GM08714 (cell line): Measurements from ENCODE around the gene ALKBH5.

ENCODE experiments used
- H3K4me3 ChIP-seq: fragments of 200-500 bp; sonication (Bioruptor generic); 2 replicates; pipeline ENCODE4 v1.5.1; 2014; ENCODE audit warnings: mild to moderate bottlenecking, low read length, inconsistent platforms
- ZNF274 ChIP-seq: IDR thresholded peaks from 2 replicates; pipeline ENCODE4 v1.6.1; 2012; ENCODE audit warnings: mild to moderate bottlenecking, low read depth, low read length

The ALKBH5 gene

DNA sequence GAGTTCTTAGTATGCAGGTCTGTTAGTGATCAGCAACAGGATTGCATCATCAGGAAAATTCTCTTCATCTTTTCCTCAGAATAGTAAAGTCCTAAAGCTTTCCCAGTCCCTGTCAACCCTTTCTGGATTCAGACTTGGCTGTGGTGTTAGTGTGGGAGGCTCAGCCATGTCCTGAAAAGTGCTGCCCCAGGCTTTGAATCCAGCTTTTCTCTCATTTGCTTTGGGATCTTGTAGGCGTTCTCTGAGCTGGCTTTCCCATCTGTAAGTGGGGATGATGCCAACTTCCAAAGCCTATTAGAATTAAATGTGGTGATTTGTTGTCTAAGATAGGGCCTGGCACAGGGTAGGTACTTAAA lies 3.0 kb downstream of the ALKBH5 start:
- peak overlapping the region; percentile 94 for H3K4me3 ChIP-seq
- TF ChIP-seq ZNF274: no peak

DNA sequence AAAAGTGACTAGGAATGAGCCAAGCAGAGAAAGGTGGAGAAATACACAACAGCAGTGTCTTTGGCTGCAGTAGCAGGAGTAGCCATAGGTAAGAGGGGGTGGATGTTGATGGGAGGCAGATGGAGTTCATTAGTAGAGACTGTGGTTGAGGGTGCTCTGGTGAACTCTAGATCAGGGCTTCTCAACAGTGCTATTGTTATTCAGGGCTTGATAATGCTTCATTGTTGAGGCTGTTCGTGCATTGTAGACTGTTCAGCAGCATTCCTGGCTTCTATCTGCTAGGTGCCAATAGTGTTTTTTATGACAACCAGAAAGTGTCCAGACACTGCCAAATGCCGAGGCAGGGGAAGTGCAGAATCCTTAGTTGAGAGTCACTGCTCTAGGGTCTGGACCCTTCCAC lies 3.6 kb downstream of the ALKBH5 start:
- peak overlapping the region; percentile 94 for H3K4me3 ChIP-seq
- TF ChIP-seq ZNF274: no peak

DNA sequence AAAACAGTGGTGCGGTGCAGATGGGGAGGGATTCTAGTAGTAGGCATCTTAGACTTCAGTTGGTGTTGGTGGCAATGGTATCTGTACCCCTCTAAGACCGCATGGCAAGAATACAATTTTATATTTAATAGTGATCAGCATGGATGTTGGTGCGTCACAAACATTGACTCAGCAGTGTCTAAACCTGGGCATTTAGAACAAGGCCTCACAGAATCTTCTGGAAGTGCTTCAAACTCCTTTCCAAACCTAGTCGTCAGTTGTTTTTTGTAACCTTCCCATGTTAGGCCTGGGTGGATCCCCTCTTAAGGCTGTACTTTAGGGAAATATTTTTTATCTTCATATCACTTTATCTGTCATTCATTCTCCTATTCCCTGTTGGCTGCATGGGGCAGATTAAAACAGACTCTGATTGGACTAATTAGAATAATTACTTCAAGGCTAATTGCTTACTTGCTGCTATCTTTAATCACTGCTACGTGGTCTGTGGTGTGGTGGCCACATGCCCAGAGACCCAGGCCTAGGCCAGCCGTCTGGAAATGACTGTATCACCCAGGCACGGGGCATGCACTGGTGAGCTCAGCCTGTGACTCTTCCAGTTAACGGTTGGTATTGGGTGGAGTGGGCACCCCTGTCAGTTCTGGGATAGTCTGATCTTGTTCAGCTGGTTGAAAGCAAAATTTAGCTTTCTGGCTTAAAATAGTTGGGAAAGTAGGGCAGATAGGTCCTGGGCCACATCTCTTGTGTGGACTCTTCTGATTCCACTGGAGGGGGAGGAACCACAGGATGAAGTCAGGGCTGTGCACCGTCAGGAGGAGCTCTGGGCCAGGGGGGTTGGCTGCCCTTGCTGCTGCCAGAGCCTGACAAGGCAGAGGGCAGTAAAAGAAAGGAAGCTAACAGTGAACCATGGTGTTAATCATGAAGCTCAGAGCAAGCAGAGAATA lies 4.5 kb downstream of the ALKBH5 start:
- TF ChIP-seq ZNF274: no peak

DNA sequence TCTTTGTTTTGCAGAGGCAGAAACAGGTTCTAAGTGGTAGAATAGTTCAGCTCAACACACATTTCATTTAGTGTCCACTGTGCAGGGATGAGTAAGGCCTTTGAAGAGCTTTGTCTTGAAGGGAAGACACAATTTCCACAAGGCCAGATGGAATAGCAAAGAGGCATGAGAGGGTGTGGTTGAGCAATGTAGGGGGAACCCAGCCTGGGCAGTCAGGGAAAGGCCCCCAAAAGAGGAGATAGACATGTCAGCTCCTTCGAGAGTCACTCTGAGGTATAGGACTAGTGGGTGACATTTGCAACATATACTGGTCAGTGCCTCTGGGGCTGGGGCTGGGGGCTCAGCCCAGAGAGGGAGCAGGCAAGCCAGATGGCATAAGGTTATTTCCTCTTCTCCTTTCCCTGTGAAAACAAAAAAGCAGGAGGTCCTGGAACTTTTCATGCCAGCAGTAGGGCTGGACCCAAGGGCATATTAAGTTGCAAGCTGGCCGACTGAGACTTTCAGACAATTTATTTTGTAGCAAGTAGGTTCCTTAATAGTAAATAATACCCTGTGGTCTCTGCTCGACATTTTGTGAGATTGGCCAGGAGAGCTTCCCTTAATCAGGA lies 7.1 kb downstream of the ALKBH5 start:
- TF ChIP-seq ZNF274: no peak
- no peak overlapping the region for H3K4me3 ChIP-seq

More for the DNA sequence above, 4.5 kb downstream of the ALKBH5 start:
- peak overlapping the region; percentile 94; the same call in 1 of the 2 replicates for H3K4me3 ChIP-seq

DNA sequence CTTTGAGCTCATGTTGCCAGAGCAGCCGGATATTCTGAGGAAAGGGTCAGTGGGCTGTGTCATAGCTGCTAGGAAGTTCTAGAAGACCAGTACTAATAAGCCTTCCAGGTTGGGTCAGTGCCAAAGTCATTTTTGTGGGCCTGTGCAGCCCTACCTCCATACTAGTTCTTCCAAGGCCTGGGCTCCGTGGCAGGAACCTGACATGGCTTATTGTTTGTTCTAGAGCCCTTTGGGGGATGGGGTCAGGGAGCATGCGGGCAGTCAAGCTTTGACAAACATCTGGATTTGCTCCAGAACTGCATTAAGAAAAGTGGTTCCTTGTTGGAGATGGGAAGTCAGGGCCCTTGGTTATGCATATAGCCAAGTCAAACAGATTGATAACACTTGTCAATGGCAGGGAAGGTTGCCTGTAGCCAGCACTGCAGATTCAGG lies 7.6 kb downstream of the ALKBH5 start:
- TF ChIP-seq ZNF274: no peak

DNA sequence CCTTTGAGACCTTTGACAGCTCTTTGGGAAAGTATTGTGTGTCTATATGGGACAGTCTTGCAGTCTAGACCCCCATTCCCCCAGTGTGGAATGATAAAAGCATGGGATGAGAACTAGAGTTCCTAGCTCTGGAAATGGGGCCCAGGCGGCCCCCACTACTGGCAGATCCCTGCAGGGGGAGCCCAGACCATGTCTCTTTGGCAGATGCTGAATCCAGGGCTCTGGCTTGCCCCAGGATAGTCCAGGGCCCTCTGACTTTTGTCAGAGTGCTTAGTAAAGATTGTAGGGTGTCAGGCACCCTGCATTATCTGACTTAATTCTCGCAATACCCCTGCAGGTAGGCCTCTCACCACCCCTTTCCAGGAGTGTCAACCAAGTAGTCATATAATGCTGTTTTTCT lies 8.3 kb downstream of the ALKBH5 start:
- no peak overlapping the region for H3K4me3 ChIP-seq
- no peak for TF ChIP-seq ZNF274

More for the DNA sequence above, 7.6 kb downstream of the ALKBH5 start:
- H3K4me3 ChIP-seq: no peak overlapping the region

DNA sequence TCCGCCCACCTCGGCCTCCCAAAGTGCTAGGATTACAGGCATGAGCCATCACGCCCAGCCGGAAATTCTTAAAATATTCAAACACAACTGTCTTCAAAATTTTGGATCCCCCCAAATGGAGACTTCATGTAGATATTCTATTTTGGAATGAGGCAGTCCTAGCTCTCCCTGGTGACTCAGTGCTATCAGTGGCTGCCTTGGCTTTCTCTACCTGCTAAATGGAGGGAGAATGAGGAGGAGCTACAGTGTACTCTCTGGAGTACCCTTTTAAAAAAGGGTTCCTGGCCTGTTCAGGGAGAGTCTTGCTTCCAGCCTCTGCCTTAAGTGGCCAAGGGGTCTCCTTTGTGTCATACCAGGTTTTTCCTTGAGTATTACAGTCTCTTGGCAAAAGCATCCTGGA lies 10.8 kb downstream of the ALKBH5 start:
- no peak overlapping the region for H3K4me3 ChIP-seq
- no peak for TF ChIP-seq ZNF274

DNA sequence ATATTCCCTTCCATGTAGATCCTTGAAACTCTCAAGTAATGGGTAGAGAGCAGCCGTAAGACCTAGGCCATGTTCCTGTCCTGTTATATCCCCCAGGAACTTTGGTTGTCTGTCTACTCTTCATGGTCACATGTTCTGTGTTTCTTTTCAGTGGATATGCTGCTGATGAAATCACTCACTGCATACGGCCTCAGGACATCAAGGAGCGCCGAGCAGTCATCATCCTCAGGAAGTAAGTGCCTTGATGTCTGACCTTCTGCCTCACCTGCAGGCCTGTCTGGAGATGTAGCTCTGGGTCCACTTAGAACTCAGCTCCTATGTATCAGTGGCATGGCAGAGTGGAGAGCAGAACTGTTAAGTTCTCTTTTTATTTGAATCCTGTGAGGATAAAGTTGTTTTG lies 11.2 kb downstream of the ALKBH5 start:
- H3K4me3 ChIP-seq: no peak overlapping the region
- no peak for TF ChIP-seq ZNF274

DNA sequence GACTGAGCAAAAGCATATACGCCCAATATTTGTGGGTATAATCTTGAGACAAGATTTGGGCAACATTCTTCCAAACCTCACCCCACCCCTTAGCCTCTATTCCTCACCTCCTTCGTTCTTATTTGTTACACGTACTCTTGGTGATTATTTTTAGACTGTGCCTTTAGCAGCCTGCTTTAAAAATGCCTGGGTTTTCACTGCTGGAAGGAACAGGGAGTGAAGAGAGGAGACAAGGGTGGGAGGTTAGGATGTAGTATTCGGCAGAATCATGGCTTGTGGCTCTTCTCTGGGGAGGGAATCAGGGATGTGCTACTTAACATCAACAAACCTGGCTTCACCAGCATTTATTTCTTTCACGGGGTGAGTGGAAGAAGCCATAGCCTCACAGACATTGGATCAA lies 11.6 kb downstream of the ALKBH5 start:
- no peak for TF ChIP-seq ZNF274
- no peak overlapping the region for H3K4me3 ChIP-seq

DNA sequence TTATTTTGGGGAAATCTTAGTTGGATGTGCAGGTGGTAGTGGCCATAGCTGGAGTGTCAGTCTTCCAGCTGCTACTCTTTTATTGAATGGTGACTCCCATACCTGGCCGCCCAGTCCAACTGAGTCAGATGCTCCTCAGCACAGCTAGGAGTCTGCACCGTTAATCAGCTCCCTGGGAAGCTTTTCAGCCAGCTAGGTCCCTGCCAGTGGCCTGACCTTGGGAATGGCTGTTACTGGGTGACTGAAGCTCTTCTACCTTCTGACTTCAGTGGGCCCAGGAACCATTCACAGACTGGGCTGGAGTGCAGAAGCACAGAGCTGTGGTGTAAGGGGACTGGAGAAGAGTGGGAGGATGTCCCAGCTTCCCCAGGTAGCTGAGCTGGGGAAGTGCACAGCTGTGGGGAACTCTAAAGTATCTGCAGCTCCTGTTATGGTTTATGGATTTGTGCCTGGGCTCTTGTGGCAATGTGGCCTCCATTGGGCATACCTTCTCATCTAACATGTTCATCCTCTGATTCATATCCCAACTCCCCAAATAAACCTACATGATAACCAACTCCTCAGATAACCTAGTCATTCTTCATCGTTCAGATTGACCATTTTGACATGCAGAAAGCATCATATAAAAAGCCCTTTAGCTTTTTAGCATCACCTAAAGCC lies 14.0 kb downstream of the ALKBH5 start:
- no peak overlapping the region for H3K4me3 ChIP-seq
- no peak for TF ChIP-seq ZNF274

DNA sequence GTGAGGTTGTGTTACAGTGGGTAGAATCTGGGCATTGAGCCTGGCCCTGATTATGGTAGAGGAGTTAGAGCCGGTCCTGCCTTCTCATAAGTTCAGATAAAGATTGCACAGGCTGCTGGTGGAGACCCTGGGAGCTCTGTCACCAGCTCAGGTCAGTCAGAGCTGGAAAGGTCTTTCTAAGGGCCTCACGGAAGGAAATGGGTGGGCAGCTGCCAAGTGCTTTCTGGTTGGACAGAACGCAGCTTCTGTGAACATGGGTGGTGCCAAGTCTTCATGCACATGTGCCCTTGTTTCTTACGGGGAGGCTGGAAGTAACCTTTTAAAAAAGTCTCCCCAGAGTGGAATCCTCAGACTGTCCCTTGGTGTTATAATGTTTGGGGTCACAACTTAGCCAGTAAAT lies 14.9 kb downstream of the ALKBH5 start:
- TF ChIP-seq ZNF274: no peak
- no peak overlapping the region for H3K4me3 ChIP-seq

DNA sequence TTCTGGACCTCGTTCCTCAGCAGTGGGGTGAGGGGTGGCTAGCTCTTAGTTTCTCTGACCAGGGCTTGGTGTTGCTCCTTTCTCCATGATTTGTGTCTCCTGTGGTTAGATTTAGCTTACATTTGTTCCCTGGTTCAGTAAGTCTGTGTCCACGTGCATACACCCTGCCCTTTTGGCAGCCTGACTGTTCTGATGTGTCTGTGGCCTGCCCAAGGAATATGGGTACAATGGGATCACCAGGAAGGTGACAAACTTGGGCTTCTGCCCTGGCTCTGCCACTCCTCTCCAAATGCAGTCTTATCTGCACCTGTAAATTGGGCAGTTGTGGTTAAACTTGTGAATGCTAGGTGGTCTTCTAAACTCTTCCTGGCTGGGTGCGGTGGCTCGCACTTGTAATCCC lies 17.5 kb downstream of the ALKBH5 start:
- no peak overlapping the region for H3K4me3 ChIP-seq
- no peak for TF ChIP-seq ZNF274

DNA sequence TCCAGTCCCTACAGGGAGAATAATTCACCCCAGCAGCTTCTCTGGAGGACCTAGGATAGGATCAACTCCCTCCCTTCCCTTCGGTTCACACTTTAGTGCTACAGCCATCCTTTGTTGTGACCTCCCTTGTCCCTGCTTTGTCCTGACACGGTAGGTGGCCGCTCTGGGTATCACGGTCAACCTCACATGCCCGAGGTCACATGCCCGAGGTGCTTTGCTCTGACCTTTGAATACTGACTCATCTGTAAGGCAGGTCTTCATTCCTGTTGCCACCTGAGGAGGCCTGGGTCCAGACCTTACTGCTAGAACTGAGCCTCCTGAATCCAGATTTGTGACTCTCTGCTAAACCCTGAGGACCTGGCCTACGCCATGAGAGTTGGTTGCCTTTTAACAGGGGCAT lies 19.7 kb downstream of the ALKBH5 start:
- TF ChIP-seq ZNF274: no peak
- H3K4me3 ChIP-seq: no peak overlapping the region

DNA sequence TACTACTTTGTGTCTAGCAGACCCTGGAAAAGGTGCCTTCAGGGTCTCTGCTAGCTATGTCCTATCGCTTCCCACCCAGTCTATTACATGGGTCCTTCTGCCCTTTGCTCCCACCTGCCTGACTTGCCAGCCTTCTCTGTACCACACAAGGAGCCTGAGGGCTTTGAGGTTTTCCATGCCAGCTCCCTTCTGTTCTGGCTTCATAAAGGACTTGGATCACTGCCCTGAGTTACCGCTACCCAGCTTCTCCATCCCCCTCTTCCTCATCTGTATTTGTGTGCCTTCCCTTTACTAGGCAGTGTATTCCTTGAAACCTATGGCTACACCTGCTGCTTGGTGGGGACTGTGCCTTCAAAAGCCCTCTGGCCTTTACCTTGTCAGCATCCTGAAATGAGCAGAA lies 22.2 kb downstream of the ALKBH5 start:
- H3K4me3 ChIP-seq: no peak overlapping the region
- TF ChIP-seq ZNF274: no peak

DNA sequence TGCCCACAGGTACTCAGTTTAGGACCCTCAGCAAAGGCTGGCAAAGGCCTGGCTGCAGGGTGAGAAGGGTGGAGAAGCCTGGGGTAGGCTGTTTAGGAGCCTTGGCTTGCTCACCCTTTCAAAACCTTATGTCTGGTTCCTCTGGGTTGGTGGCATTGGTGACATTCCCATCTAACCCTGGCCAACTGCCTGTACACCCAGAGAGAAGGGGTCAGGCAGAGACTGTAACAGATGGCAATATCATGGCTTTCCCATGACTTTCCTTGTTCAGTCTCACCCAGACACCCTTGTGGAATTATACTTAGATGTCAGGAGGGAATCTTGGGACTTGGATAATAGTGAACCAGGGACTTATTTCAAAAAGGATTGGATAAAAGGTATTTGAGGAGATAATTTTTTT lies 23.3 kb downstream of the ALKBH5 start:
- no peak for TF ChIP-seq ZNF274
- no peak overlapping the region for H3K4me3 ChIP-seq
